Uterus (tissue), 4 donors: Measurements from ENCODE around the gene RNF144A. TPM values are rescaled to one million over a fixed set of nuclear protein-coding genes. Genes with fewer than 3 reads are reported as not detected.

Experiments
- DNase-seq, 2 donors: peaks; one replicate each; pipeline ENCODE4 v3.0.0-alpha.2; 2019 to 2020
- H3K27ac ChIP-seq, 2 donors: fragments of 200-600 bp; sonication (generic); 1 replicate in 1 of 2; 2 replicates in 1 of 2; pipeline ENCODE4 v1.5.1; 2016 to 2018
- H3K27me3 ChIP-seq, 2 donors: fragments of 200-600 bp; sonication (generic); one replicate each; pipeline ENCODE4 v1.5.1; 2018 to 2019; ENCODE audit warnings: control low read depth in 1 of 2
- H3K36me3 ChIP-seq, 2 donors: fragments of 200-600 bp; sonication (generic); one replicate each; pipeline ENCODE4 v1.5.1; 2019; ENCODE audit warnings: control low read depth in 1 of 2
- H3K4me1 ChIP-seq, 2 donors: fragments of 200-600 bp; sonication (generic); one replicate each; pipeline ENCODE4 v1.5.1; 2018 to 2019; ENCODE audit warnings: control low read depth in 1 of 2
- H3K4me3 ChIP-seq, 2 donors: fragments of 200-600 bp; sonication (generic); 1 replicate in 1 of 2; 2 replicates in 1 of 2; pipeline ENCODE4 v1.5.1; 2018 to 2019; ENCODE audit warnings: mild to moderate bottlenecking in 1 of 2
- H3K9me3 ChIP-seq, 2 donors: fragments of 200-600 bp; sonication (generic); one replicate each; pipeline ENCODE4 v1.5.1; 2019; ENCODE audit warnings: control low read depth in 1 of 2
- CTCF ChIP-seq, 4 experiments: fragments of 200-600 bp in 2 of 4; fragments of 450-650 bp in 2 of 4; sonication (generic) in 2 of 4; IDR thresholded peaks; one replicate each; pipeline ENCODE4 v1.5.1; 2016 to 2019; ENCODE audit warnings: antibody characterized with exemption in 4 of 4, mild to moderate bottlenecking in 2 of 4, moderate library complexity in 1 of 4
- POLR2A ChIP-seq, 2 donors: fragments of 450-650 bp; IDR thresholded peaks; one replicate each; pipeline ENCODE4 v1.6.1; 2016; ENCODE audit warnings: antibody characterized with exemption in 2 of 2, mild to moderate bottlenecking in 1 of 2, moderate library complexity in 1 of 2
- intact Hi-C: fragments of 100-400 bp; cut with DNase I; formaldehyde crosslinking; loops from one replicate; pipeline ENCODE4 v1.15.1; 2023; ENCODE audit warnings: low total_unique reads
- total RNA-seq, 4 donors: library from RNA; depleted of rRNA in 3 of 4; stranded (reverse); fragments of >200 nt in 3 of 4; gene quantifications; one replicate each; pipeline versions ENCODE4 v1.1.0 to v1.2.4, GENCODE V29; 2014 to 2023
- donor health status: DM: yes; HTN: yes; CAD: no.

The RNF144A gene
- total RNA-seq, 4 donors from 2014 or later: 22.5 to 103 (median 63.0) TPM

- intact Hi-C loops: loop anchor here (10.0 kb wide), 1 partner anchor 151 kb away; no protein-coding TSS in a partner anchor
- no peak overlapping the region for H3K4me3 ChIP-seq
- TF ChIP-seq POLR2A (IDR thresholded peaks at IDR 0.05) (no peak), CTCF (IDR thresholded peaks at IDR 0.05) (no peak)
- no peak for DNase-seq
- no peaks in the 10 kb centered on the region for H3K36me3 ChIP-seq
- no peaks in the 10 kb centered on the region for H3K9me3 ChIP-seq
- H3K27me3 ChIP-seq: no peaks in the 10 kb centered on the region
- H3K27ac ChIP-seq: no peak overlapping the region
- H3K4me1 ChIP-seq: peaks cover 0 to 5% of the 10 kb centered on the region in 2 donors
Measured at GRCh38 chr2:7045601-7046590, 128.7 kb downstream of the RNF144A start.

- no peaks in the 10 kb centered on the region for H3K36me3 ChIP-seq
- no peak for TF ChIP-seq POLR2A (IDR thresholded peaks at IDR 0.05)
- TF ChIP-seq CTCF (IDR thresholded peaks at IDR 0.05): no peak
- no peak overlapping the region for H3K27ac ChIP-seq
- H3K4me1 ChIP-seq: peaks cover 0 to 5% of the 10 kb centered on the region in 2 donors
- DNase-seq: no peak
- intact Hi-C loops: loop anchor here (10.0 kb wide), 1 partner anchor 153 kb away; no protein-coding TSS in a partner anchor
- H3K27me3 ChIP-seq: no peaks in the 10 kb centered on the region
- H3K9me3 ChIP-seq: no peaks in the 10 kb centered on the region
- H3K4me3 ChIP-seq: no peak overlapping the region
Measured at GRCh38 chr2:7047661-7048060, 130.4 kb downstream of the RNF144A start.

- intact Hi-C loops: loop anchor here (10.0 kb wide), 1 partner anchor 154 kb away; no protein-coding TSS in a partner anchor
- Histone ChIP-seq H3K27ac (no peak overlapping the region), H3K36me3 (no peaks in the 10 kb centered on the region), H3K4me3 (no peak overlapping the region), H3K4me1 (peaks cover 0 to 4% of the 10 kb centered on the region in 2 donors), H3K27me3 (no peaks in the 10 kb centered on the region), H3K9me3 (no peaks in the 10 kb centered on the region)
- no peak for TF ChIP-seq POLR2A (IDR thresholded peaks at IDR 0.05)
- TF ChIP-seq CTCF (IDR thresholded peaks at IDR 0.05): no peak
- no peak for DNase-seq
Measured at GRCh38 chr2:7048762-7049294, 131.6 kb downstream of the RNF144A start.

GRCh38 chr2:7052404-7052803 lies 135.2 kb downstream of the RNF144A start:
- H3K4me3 ChIP-seq: no peak overlapping the region
- H3K4me1 ChIP-seq: no peaks in the 10 kb centered on the region
- no peak for DNase-seq
- no peaks in the 10 kb centered on the region for H3K27me3 ChIP-seq
- TF ChIP-seq CTCF (IDR thresholded peaks at IDR 0.05): no peak
- no peak for TF ChIP-seq POLR2A (IDR thresholded peaks at IDR 0.05)
- H3K9me3 ChIP-seq: no peaks in the 10 kb centered on the region
- intact Hi-C loops: no loop called here
- H3K36me3 ChIP-seq: no peaks in the 10 kb centered on the region
- H3K27ac ChIP-seq: no peak overlapping the region
